ENCODE measurements around the gene FYN. TPM values are rescaled to one million over a fixed set of nuclear protein-coding genes. Genes with fewer than 3 reads are reported as not detected.

FYN gene
- total RNA-seq, 2 donors from 2014 or later = 11.3 to 21.5 TPM

DNA sequence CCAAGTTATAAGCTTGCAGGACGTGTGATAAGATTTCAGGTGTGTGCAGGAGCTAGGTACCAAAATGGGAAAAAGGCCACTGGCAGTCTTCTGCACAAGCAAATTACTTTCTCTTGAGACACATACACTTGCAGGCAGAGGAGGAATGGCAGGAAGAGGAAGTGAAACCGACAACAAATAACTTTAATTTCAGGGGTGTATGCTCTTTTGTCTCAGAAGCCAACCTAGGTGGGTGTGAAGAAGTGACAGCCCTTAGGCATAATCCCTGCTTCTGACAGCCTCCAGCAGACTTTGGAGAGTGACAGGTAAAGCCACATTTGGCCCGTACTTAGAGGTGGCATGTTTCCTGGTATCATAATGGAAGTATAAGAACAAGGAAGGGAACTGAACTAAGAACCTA is 148.7 kb downstream of the FYN start:
- no peak for DNase-seq
- Histone ChIP-seq H3K9ac (ENCODE audit: low read depth in 2 of 2, low read length in 2 of 2) (no peak overlapping the region), H3K9me3 (no peaks in the 10 kb centered on the region), H3K4me3 (no peak overlapping the region), H3K27me3 (no peaks in the 10 kb centered on the region), H3K4me1 (no peaks in the 10 kb centered on the region), H3K27ac (no peak overlapping the region), H3K36me3 (no peaks in the 10 kb centered on the region)
- intact Hi-C loops (cut with DNase I) = no loop called here
- TF ChIP-seq, protein P1, sequence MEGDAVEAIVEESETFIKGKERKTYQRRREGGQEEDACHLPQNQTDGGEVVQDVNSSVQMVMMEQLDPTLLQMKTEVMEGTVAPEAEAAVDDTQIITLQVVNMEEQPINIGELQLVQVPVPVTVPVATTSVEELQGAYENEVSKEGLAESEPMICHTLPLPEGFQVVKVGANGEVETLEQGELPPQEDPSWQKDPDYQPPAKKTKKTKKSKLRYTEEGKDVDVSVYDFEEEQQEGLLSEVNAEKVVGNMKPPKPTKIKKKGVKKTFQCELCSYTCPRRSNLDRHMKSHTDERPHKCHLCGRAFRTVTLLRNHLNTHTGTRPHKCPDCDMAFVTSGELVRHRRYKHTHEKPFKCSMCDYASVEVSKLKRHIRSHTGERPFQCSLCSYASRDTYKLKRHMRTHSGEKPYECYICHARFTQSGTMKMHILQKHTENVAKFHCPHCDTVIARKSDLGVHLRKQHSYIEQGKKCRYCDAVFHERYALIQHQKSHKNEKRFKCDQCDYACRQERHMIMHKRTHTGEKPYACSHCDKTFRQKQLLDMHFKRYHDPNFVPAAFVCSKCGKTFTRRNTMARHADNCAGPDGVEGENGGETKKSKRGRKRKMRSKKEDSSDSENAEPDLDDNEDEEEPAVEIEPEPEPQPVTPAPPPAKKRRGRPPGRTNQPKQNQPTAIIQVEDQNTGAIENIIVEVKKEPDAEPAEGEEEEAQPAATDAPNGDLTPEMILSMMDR (IDR thresholded peaks at IDR 0.05) = no peak

DNA sequence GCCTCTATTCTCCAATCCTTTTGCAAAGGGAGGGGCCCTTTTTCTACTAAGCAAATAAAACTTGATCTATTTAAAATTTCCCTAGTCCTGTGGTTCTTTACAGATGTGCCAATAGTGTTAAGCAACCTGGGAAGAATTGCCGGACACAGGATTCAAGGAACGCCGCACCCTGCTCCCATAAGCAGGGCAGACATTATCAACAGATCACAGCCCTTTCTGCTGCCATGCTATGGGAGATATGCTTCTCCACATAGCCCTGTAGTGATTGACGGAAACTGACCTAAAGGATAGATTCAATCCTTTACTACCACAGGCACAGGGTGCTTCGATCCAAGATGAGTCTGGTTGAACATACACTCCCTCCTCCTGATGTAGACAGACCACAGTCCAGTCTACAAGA is 149.2 kb downstream of the FYN start:
- no peaks in the 10 kb centered on the region for H3K4me1 ChIP-seq
- no peaks in the 10 kb centered on the region for H3K9me3 ChIP-seq
- H3K9ac ChIP-seq (ENCODE audit: low read depth in 2 of 2, low read length in 2 of 2) = no peak overlapping the region
- intact Hi-C loops (cut with DNase I) = no loop called here
- no peaks in the 10 kb centered on the region for H3K27me3 ChIP-seq
- H3K4me3 ChIP-seq = no peak overlapping the region
- DNase-seq = no peak
- TF ChIP-seq, protein P1 (IDR thresholded peaks at IDR 0.05) = no peak
- H3K27ac ChIP-seq = no peak overlapping the region
- no peaks in the 10 kb centered on the region for H3K36me3 ChIP-seq

DNA sequence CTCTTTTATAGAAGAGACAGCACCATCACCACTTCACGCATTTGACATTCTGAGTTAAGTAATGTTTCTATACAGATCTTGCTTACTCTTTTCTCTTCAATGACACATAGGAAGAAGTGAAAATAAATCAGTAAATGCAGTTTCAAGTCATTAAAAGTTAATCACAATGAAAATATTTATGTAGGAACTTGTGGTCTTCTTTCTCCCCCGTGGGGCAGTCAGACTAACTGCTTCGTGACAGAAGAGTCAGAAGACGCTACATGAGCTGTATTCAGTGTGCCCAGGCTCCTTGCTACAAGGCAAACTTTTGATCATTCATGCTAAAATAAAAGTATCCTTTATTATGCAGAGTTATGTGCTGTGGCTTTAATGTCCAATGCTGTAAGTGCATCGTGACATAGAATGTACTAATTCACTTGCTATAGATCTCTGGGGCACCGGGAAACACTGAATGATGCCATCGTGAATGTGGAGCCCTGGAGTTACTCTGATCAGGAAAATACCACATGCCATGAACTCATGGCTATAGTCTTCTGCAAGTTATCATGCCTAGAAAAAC is 149.8 kb downstream of the FYN start:
- H3K9me3 ChIP-seq = no peaks in the 10 kb centered on the region
- no peak overlapping the region for H3K4me3 ChIP-seq
- DNase-seq = no peak
- no peaks in the 10 kb centered on the region for H3K36me3 ChIP-seq
- H3K4me1 ChIP-seq = no peaks in the 10 kb centered on the region
- intact Hi-C loops (cut with DNase I) = no loop called here
- no peak overlapping the region for H3K9ac ChIP-seq (ENCODE audit: low read depth in 2 of 2, low read length in 2 of 2)
- H3K27me3 ChIP-seq = no peaks in the 10 kb centered on the region
- TF ChIP-seq, protein P1 (IDR thresholded peaks at IDR 0.05) = no peak
- no peak overlapping the region for H3K27ac ChIP-seq

DNA sequence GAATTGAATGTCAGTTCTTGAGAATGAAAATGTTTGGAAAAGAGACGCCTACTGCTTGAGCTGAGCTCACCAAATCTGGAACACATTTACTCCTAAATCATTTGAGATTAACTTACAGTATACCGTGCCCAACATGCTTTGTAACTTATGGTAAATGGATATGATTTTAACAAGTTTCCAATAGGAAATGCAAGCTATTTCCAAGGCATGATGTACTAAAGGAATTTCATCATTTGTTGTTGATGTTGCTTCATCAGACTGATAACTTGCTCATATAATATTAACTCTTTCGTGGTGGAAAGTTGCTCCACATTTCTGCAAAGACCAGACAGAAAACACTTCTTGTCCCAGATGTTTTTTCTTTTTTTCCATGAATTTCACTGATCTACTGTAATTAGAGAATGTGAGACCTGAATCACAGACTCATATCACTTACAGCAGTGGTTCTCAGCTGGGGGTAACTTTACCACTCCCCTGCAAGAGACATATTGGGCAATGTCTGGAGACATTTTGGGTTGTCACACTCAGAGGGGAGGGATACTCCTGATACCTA is 151.0 kb downstream of the FYN start:
- TF ChIP-seq, protein P1 (IDR thresholded peaks at IDR 0.05) = no peak
- no peak overlapping the region for H3K27ac ChIP-seq
- intact Hi-C loops (cut with DNase I) = no loop called here
- DNase-seq = no peak
- H3K27me3 ChIP-seq = no peaks in the 10 kb centered on the region
- no peak overlapping the region for H3K9ac ChIP-seq (ENCODE audit: low read depth in 2 of 2, low read length in 2 of 2)
- no peaks in the 10 kb centered on the region for H3K9me3 ChIP-seq
- no peaks in the 10 kb centered on the region for H3K4me1 ChIP-seq
- H3K4me3 ChIP-seq = no peak overlapping the region
- no peaks in the 10 kb centered on the region for H3K36me3 ChIP-seq

DNA sequence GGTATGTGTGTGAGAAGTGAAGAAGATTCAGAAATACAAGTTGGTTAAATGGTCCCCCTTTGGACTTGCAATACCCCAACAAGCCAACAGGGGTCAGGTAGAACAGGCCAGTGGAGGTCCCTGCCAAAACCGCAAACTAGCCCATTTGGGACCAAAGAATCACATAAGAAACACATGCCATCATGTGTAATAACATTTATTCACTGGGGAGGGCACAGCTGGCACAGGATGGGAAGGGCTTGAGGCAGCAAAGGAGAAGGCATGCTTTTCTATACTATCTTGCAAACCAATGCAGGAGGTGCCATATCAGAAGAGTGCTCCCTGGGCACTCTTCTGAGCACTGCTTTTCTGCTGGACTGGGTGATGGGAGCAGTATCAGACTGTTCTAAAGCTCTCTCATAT is 151.5 kb downstream of the FYN start:
- H3K4me1 ChIP-seq = no peaks in the 10 kb centered on the region
- no peaks in the 10 kb centered on the region for H3K27me3 ChIP-seq
- peak; percentile 43 for DNase-seq
- H3K27ac ChIP-seq = no peak overlapping the region
- H3K4me3 ChIP-seq = no peak overlapping the region
- H3K9me3 ChIP-seq = no peaks in the 10 kb centered on the region
- TF ChIP-seq, protein P1 (IDR thresholded peaks at IDR 0.05) = peak; percentile 39
- no peak overlapping the region for H3K9ac ChIP-seq (ENCODE audit: low read depth in 2 of 2, low read length in 2 of 2)
- intact Hi-C loops (cut with DNase I) = no loop called here
- no peaks in the 10 kb centered on the region for H3K36me3 ChIP-seq
